Measurements from ENCODE around the gene PHACTR2. TPM values are rescaled to one million over a fixed set of nuclear protein-coding genes. Genes with fewer than 3 reads are reported as not detected.
"Not testable (repeated sequence)": the region's sequence is repeated elsewhere in the genome, so short reads cannot be mapped to it uniquely, and the experiment has no call there.

PHACTR2 gene
- polyA plus RNA-seq, 12 donors = 31.7 to 86.3 (median 39.8) TPM

GRCh38 chr6:143761074-143761473, 83.3 kb downstream of the PHACTR2 start:
- no peak for DNase-seq

GRCh38 chr6:143762126-143762525, 84.4 kb downstream of the PHACTR2 start:
- no peak for DNase-seq

GRCh38 chr6:143765422-143766184, 87.8 kb downstream of the PHACTR2 start:
- DNase-seq = no peak

DNA sequence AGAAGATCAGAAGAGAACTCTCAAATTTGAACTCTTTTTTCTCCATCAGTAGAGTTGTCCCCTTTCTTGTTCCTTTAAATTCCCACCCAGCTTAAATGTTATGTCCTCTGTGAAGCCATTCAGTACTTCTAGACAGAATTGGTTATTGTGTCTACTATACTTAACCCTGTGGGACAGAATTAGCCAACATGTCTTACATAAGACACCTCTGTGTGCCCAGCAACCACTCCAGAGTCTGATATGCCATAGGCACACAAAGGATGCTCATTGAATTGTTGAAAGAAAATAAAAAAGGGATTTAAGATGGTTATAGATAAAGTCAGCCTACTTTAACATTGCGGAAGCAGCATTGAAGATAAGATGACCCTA, 88.4 kb downstream of the PHACTR2 start:
- DNase-seq = no peak

- DNase-seq = no peak
Measured at GRCh38 chr6:143767433-143767832, 89.7 kb downstream of the PHACTR2 start.

- no peak for DNase-seq
Measured at GRCh38 chr6:143772116-143773086, 94.6 kb downstream of the PHACTR2 start.

DNA sequence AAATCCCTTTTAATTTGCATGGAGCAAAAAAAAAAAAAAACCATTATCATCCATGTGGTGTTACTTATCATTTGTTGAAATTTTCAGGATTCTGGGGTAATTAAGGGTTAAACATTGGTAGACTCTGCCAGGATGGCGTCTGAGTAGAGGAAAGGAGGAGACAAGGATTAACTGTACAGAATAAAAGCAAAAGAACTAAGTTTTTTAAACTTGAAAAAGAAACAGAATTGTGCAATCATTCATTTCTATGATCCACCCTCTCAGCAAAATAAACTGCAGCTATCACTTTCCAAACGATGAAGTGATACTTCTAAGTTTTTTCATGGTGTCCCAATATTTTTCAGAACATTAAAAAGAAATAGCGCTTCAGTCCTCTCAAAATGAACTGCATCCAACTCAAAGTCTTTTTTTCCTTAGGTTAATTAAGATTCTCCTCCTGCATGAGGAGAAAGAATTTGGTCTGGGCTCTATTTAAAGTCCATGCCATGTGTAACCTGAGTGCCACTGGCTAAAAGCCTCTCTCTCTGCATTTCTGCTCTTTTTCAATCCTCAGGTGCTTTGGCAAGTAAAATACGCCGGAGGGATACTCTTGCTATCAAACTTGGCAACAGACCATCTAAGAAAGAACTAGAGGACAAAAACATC, 95.9 kb downstream of the PHACTR2 start:
- DNase-seq = peak; percentile 32

GRCh38 chr6:143774347-143774746, 96.6 kb downstream of the PHACTR2 start:
- no peak for DNase-seq

DNA sequence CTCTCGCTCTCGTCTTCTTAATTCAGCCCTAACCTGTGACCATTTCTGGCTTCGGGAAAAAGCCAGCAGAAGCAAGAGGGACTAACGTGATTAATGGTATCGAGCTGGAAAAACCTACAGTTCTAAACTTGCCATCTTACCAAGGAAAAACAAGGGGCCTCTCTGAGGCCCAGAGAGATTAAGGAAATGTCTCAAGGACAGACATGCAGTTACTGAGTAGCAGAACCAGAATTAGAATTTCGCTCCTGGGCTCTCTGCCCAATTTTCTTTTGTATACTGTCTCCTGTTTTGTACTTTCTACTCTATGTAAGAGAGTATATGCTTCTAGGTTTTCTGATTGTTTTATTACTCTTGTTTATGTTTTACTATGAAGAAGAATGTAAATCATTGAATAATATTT, 97.6 kb downstream of the PHACTR2 start:
- peak; percentile 53 for DNase-seq

- no peak for DNase-seq
Measured at GRCh38 chr6:143778926-143779325, 101.2 kb downstream of the PHACTR2 start.

GRCh38 chr6:143782481-143782880, 104.7 kb downstream of the PHACTR2 start:
- peak; percentile 76 for DNase-seq

- DNase-seq = no peak
Measured at GRCh38 chr6:143783077-143783476, 105.3 kb downstream of the PHACTR2 start.

GRCh38 chr6:143784316-143784715, 106.6 kb downstream of the PHACTR2 start:
- no peak for DNase-seq

- not testable (repeated sequence) for DNase-seq
Measured at GRCh38 chr6:143786371-143786770, 108.6 kb downstream of the PHACTR2 start.

- DNase-seq = no peak
Measured at GRCh38 chr6:143792402-143793279, 114.9 kb downstream of the PHACTR2 start.

DNA sequence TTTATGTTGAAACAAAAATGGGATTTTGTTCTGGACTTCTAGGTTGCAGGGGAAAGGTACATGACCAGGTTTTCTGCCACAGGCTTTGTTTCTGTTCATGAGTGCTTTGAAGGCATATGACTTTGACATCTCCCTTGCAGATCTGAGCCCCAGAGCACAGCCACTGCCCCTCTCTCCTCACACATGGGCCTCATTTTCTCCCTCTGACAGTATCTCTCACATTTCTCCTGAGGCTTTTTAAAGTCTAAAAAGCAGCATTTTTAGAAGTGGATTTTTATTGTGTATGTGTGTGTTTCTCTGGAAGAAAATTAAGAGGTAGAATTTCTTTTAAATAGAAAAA, 115.5 kb downstream of the PHACTR2 start:
- no peak for DNase-seq

DNA sequence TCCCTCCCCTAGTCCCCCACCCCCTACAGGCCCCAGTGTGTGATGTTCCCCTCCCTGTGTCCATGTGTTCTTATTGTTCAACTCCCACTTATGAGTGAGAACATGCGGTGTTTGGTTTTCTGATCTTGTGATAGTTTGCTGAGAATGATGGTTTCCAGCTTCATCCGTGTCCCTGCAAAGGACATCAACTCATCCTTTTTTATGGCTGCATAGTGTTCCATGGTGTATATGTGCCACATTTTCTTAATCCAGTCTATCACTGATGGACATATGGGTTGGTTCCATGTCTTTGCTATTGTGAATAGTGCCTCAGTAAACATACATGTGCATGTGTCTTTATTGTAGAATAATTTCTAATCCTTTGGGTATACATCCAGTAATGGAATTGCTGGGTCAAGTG, 118.8 kb downstream of the PHACTR2 start:
- not testable (repeated sequence) for DNase-seq

DNA sequence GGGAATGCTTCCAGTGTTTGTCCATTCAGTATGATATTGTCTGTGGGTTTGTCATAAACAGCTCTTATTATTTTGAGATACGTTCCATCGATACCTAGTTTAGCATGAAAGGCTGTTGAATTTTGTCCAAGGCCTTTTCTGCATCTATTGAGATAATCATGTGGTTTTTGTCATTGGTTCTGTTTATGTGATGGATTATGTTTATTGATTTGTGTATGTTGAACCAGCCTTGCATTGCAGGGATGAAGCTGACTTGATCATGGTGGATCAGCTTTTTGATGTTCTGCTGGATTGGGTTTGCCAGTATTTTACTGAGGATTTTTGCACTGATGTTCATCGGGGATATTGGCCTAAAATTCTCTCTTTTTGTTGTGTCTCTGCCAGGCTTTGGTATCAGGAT, 120.7 kb downstream of the PHACTR2 start:
- not testable (repeated sequence) for DNase-seq

- no peak for DNase-seq
Measured at GRCh38 chr6:143802833-143803565, 125.2 kb downstream of the PHACTR2 start.

DNA sequence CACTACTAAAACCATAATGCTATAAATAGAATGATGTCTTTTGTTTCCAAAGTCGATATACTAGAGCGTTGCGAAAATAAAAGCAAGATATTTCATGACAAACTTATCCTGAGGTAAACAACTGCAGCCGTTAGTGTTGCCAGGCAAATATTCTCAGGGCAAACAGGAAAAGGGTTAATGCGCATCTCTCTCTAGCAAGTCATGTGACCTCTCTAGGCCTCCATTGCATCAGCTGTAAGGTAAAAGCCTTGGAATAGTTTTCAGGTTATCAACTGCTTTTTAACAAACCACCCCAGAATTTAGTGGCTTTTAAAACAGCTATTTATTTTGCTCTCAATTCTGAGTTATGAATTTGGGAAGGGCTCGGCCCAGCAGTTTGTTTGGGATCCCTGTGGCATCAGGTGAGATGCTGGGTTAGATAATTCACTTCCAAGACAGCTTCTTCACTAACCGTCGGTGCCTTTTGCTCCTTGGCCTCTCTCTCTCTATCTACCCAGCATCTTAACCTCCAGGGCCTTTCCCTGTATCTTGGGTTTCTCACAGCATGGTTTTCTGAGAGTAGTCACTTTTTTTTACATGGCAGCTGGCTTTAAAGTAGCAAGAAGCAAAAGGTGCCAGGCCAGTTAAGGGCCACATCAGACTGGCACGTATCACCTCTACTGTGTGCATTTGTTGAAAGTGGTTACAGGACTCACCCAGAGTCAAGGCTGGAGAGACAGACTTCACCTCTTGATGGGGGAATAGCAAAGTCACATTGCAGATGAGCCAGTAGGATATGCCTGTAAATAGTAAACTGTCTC, 126.2 kb downstream of the PHACTR2 start:
- DNase-seq = no peak

Measured in muscle of arm (tissue), 12 donors.